Upper lobe of left lung (tissue), 6 donors: ENCODE measurements around the gene FOXD4L6. TPM values are rescaled to one million over a fixed set of nuclear protein-coding genes. Genes with fewer than 3 reads are reported as not detected.
A peak's percentile ranks its signal among the peaks of the same experiment; 100 is the strongest.
"Not testable (repeated sequence)": the region's sequence is repeated elsewhere in the genome, so short reads cannot be mapped to it uniquely, and the experiment has no call there.

Experiments
- ATAC-seq, 2 donors: fragments of 200-7000 bp; cut with Tn5 transposase; one replicate each; pipeline ENCODE4 v1.9.1; 2022; ENCODE audit warnings: mild to moderate bottlenecking in 2 of 2, moderate library complexity in 2 of 2; ENCODE audit not compliant: low FRiP score in 2 of 2
- DNase-seq, 2 donors: peaks; one replicate each; pipeline ENCODE4 v3.0.0-alpha.2; 2019 to 2020
- H3K27ac ChIP-seq, 4 donors: fragments of 200-600 bp; sonication (generic); one replicate each; pipeline ENCODE4 v1.5.1; 2016 to 2019
- H3K27me3 ChIP-seq, 4 donors: fragments of 200-600 bp; sonication (generic); one replicate each; pipeline ENCODE4 v1.5.1; 2017 to 2019
- H3K36me3 ChIP-seq, 4 donors: fragments of 200-600 bp; sonication (generic); one replicate each; pipeline ENCODE4 v1.5.1; 2016 to 2019
- H3K4me1 ChIP-seq, 4 donors: fragments of 200-600 bp; sonication (generic); one replicate each; pipeline ENCODE4 v1.5.1; 2018 to 2019
- H3K4me3 ChIP-seq, 4 donors: fragments of 200-600 bp; sonication (generic); one replicate each; pipeline ENCODE4 v1.5.1; 2017 to 2019; ENCODE audit warnings: mild to moderate bottlenecking in 2 of 4, moderate library complexity in 1 of 4
- H3K9me3 ChIP-seq, 4 donors: fragments of 200-600 bp; sonication (generic); one replicate each; pipeline ENCODE4 v1.5.1; 2018 to 2019
- WGBS, 2 donors: methylation state at CpG; one replicate each; pipeline ENCODE4 v1.1.5; 2017 to 2018; 5-methylcytosine and 5-hydroxymethylcytosine counted together
- total RNA-seq, 6 donors: library from RNA; depleted of rRNA in 4 of 6; stranded (reverse); fragments of >200 nt in 4 of 6; gene quantifications; one replicate each; pipeline versions ENCODE4 v1.1.0 to v1.2.1, GENCODE V29; 2016 to 2021
- TF ChIP-seq, protein P1 (sequence below), 6 experiments: fragments of 450-650 bp in 4 of 6; fragments of 200-600 bp in 2 of 6; sonication (generic) in 2 of 6; IDR thresholded peaks; one replicate each; pipeline ENCODE4 v1.5.1; 2016 to 2019; ENCODE audit warnings: antibody characterized with exemption in 6 of 6
- donor health status: DM: no; HTN: no; CAD: no; lungs with moderate emphysema.
- donor health status: DM: no; HTN: yes; CAD: no; lungs with severe emphysema.

FOXD4L6 gene
- total RNA-seq, 6 donors from 2014 or later: not detected

DNA sequence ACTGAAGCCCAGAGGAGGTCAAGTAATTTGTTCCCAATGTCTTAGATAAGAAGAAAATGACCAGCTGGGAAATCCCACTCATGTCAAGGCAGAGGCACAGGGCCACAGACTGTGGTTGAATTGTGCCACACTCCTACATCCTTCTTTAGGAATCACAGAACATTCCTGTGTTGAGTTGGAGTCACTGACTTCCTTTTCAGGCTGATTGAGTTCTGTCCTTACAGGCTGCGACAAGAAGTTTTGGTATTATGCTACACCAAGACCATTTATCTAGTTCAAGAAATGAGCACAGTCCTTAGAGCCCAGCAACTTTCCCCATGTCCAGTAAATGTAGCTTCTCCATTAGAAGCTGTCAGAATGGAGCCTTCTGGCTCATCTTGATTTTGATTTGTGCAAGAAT is 38.1 kb downstream of the FOXD4L6 start:
- not testable (repeated sequence) for ATAC-seq

DNA sequence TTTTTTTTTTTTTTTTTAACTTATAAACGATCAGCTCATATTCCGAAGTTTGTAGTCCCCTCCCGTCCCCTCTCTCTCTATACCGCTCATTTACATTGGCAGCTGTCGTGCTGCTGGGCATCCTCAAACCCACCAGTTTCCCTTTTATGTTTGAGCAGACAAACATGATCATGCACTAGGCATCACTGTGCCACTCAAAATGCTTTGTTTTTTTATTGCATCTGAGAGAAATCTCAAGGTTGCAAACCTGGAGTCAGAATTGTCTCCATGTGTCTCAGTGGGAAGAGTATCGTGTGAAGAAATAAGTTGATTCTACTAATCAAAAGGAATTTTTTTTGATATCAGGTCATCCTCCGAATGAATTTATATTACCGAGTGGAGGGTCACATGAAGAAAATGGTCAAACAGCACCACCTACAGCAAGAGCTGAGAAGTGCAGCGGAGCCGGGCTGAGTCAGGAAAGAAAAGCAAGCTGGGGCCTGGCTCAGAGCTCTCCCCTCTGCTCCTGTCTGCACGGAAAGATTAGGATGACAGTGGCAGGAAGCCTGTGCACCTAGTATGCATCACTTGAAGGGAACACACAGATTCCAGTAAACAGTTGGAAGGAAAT is 39.9 kb downstream of the FOXD4L6 start:
- not testable (repeated sequence) for H3K4me1 ChIP-seq, H3K27ac ChIP-seq, H3K4me3 ChIP-seq, H3K9me3 ChIP-seq, H3K36me3 ChIP-seq, H3K27me3 ChIP-seq, DNase-seq
- ATAC-seq: peak; percentile 79 to 91
- 12 to 20% methylated on average over 9 of the region's 11 CpGs for WGBS, 2 donors
- TF ChIP-seq, protein P1, sequence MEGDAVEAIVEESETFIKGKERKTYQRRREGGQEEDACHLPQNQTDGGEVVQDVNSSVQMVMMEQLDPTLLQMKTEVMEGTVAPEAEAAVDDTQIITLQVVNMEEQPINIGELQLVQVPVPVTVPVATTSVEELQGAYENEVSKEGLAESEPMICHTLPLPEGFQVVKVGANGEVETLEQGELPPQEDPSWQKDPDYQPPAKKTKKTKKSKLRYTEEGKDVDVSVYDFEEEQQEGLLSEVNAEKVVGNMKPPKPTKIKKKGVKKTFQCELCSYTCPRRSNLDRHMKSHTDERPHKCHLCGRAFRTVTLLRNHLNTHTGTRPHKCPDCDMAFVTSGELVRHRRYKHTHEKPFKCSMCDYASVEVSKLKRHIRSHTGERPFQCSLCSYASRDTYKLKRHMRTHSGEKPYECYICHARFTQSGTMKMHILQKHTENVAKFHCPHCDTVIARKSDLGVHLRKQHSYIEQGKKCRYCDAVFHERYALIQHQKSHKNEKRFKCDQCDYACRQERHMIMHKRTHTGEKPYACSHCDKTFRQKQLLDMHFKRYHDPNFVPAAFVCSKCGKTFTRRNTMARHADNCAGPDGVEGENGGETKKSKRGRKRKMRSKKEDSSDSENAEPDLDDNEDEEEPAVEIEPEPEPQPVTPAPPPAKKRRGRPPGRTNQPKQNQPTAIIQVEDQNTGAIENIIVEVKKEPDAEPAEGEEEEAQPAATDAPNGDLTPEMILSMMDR (IDR thresholded peaks at IDR 0.05): peak in 3 of 6 experiments; percentile 14 to 57 (median 52)

More for the DNA sequence above, 38.1 kb downstream of the FOXD4L6 start:
- H3K27me3 ChIP-seq, H3K36me3 ChIP-seq, H3K9me3 ChIP-seq, DNase-seq, H3K27ac ChIP-seq, H3K4me3 ChIP-seq, H3K4me1 ChIP-seq: not testable (repeated sequence)
- WGBS, 2 donors: 47 to 63% methylated on average over 1 of the region's 1 CpG

DNA sequence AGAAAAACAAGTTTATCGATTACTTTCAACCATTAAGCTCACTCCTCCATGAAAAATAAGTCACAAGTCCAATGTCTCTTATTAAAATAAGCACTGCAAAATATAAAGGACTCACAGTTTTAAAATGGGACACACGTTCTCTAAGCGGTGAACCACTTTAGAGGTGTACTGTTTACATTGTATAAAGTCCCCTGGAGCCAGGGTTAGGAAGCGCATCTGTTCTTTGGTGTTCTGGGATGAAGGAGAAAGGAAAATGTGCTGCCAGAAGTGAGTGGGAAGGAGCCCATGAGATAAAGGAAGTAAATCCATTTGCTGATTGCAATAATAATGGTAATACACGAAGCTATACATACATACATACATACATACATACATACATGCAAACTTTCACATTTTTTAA is 40.6 kb downstream of the FOXD4L6 start:
- not testable (repeated sequence) for H3K36me3 ChIP-seq, H3K27ac ChIP-seq, ATAC-seq, H3K9me3 ChIP-seq, H3K4me3 ChIP-seq, DNase-seq, H3K4me1 ChIP-seq, H3K27me3 ChIP-seq
- 57 to 62% methylated on average over 5 of the region's 5 CpGs for WGBS, 2 donors

DNA sequence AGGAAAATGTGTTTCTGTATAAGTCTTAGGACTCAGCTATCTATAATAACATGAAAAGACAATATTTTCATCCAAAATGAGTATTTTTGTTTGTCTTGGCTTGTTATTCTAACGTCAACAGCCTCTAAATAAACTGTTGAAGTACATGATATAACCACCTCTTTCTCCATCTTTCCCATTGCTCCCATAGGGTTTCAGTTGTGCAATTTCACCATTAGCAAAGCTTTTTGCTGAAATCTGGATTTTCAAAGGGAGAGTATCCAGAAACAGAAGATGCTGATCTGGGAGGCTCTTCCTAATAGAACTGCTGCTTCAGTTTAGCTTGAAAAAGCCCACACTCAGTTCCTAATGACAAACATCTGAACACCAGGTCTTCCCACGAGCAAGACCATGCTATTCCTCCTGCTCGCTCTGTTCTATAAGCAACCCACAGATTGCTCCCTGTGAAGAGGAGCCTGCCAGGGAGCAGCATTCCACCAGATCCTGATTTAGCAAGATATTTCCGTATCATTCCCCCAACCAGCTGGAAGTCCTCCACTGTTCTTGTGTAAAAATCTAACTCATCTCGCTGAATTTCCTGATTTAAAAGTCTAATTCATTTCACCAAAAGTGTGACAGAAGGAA is 41.2 kb downstream of the FOXD4L6 start:
- H3K36me3 ChIP-seq, H3K9me3 ChIP-seq, H3K4me1 ChIP-seq, H3K27me3 ChIP-seq, H3K4me3 ChIP-seq, H3K27ac ChIP-seq, DNase-seq: not testable (repeated sequence)
- ATAC-seq: peak in 1 of 2 donors; percentile 27
- 52 to 58% methylated on average over 5 of the region's 5 CpGs for WGBS, 2 donors

DNA sequence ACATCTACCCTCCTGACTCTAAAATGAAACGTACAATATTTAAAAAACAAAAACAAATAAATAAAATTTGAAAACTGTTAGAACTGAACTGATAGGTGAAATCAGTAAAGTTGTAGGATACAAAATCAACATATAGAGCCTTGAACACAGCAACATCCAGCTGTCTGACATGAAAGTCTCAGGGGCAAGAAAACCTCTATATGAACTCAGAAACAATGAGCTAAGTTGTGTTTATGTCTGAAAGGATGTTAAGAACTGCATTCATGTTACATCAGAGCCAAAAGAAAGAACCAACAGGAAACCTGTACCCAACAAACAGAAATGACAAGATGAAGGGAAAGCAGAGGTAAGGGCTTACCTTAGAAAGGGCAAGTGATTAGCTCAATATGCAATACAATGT is 41.8 kb downstream of the FOXD4L6 start:
- H3K9me3 ChIP-seq, DNase-seq, ATAC-seq, H3K27ac ChIP-seq, H3K4me1 ChIP-seq, H3K4me3 ChIP-seq, H3K36me3 ChIP-seq, H3K27me3 ChIP-seq: not testable (repeated sequence)
- 27 to 73% methylated on average over 1 of the region's 1 CpG for WGBS, 2 donors

DNA sequence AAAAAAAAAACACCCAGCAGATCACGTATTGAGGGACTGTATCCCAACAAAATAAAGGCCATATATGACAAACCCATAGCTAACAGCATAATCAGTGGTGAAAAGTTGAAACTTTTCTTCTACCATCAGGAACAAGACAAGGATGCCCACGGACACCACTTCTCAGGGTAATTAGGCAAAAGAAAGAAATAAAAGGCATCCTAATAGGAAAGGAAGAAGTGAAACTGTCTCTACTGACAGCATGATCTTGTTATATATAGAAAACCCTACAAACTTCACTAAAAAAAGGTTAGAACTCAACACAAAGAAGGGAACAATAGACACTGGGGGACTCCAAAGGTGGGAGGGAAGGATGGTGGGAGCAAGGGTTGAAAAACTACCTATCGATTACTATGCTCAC is 42.3 kb downstream of the FOXD4L6 start:
- peak in 1 of 2 donors; percentile 41 for ATAC-seq
- not testable (repeated sequence) for H3K27me3 ChIP-seq

DNA sequence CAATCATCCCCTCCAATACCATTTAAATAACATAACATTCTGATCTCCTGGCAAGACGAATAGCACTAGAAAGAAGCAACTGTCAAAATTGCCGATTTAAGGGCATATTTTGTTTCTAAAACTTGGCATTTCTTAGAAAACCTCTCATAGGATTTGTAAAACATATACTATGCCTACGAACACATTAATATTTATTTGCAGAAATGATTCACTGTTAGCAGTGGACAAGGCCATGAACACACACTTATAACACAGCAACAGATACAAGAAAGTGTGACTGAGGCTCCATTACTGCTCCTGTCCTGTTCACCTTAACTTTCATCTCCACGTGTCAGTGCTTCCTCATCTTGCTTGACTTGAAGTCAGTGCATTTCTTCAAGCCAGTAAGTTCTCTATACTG is 46.1 kb downstream of the FOXD4L6 start:
- not testable (repeated sequence) for H3K4me1 ChIP-seq, H3K36me3 ChIP-seq, DNase-seq, H3K27me3 ChIP-seq, ATAC-seq, H3K9me3 ChIP-seq, H3K4me3 ChIP-seq, H3K27ac ChIP-seq
- WGBS, 2 donors: 45 to 54% methylated on average over 4 of the region's 4 CpGs

More for the DNA sequence above, 42.3 kb downstream of the FOXD4L6 start:
- H3K27ac ChIP-seq, DNase-seq, H3K4me1 ChIP-seq, H3K9me3 ChIP-seq, H3K36me3 ChIP-seq, H3K4me3 ChIP-seq: not testable (repeated sequence)
- 66 to 77% methylated on average over 3 of the region's 3 CpGs for whole genome bisulfite sequencing, 2 donors

DNA sequence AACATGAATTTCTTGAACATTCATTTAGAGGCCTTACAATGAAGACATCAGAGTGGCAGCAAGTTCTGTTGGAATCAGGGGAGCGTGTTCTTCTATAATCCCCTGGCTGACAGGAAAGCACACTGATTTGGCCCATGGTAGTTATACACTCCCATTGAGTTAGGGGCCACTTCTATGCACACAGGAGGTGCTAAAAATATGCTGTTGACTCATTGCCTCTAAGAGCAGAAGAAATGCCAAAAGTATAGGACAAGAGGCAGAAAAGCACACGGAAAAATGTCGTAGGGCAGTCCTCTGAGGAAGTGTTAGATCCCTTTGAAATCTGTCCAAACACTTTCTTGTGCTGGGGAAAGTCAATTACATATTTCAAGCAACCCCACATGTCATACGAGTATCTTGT is 49.0 kb downstream of the FOXD4L6 start:
- not testable (repeated sequence) for DNase-seq, H3K36me3 ChIP-seq, H3K9me3 ChIP-seq, H3K4me1 ChIP-seq, H3K27ac ChIP-seq, H3K4me3 ChIP-seq, H3K27me3 ChIP-seq
- 53 to 66% methylated on average over 4 of the region's 4 CpGs for WGBS, 2 donors
- ATAC-seq: peak in 1 of 2 donors; percentile 63

DNA sequence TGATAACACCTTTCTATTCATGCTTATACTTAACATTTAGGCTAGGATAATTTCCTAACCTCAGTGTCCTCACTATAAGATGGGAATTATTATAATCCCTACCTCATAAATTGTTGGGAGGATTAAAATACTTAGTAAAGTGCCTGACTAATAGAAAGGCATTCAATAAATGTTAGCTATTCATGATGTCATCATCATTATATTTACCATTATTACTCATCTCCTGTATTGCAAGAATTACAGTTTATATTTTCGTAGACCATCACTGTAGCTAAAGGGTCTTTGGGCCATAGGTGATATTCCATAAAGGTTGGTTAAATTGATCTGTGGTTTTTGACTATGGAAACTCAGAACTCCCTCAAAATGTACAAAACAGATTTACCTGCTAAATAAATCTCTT is 50.9 kb downstream of the FOXD4L6 start:
- Histone ChIP-seq H3K4me1 (peaks cover 4 to 12% (median 9%) of the 10 kb centered on the region in 4 donors), H3K27me3 (peaks cover 0 to 11% (median 6%) of the 10 kb centered on the region in 4 donors)
- not testable (repeated sequence) for DNase-seq, H3K27ac ChIP-seq, H3K36me3 ChIP-seq, H3K4me3 ChIP-seq, ATAC-seq, H3K9me3 ChIP-seq
- WGBS, 2 donors: 46 to 92% methylated on average over 1 of the region's 1 CpG

Other genes with a start within 250 kb of the FOXD4L6 start
- 10 to 100 TPM in 3 of 6 donors, 1 to 10 TPM in 3; 4.8 to 19.0 (median 9.1) TPM for gene ZNG1F, start 60.6 kb upstream of the FOXD4L6 start, total RNA-seq